Inferior parietal cortex (tissue), 1 donor: ENCODE data around the gene NUP210L.

Experiments used
- DNase-seq: peaks from one replicate; pipeline ENCODE4 v3.0.0-alpha.2; 2016; ENCODE audit errors: extremely low spot score

The NUP210L gene

DNA sequence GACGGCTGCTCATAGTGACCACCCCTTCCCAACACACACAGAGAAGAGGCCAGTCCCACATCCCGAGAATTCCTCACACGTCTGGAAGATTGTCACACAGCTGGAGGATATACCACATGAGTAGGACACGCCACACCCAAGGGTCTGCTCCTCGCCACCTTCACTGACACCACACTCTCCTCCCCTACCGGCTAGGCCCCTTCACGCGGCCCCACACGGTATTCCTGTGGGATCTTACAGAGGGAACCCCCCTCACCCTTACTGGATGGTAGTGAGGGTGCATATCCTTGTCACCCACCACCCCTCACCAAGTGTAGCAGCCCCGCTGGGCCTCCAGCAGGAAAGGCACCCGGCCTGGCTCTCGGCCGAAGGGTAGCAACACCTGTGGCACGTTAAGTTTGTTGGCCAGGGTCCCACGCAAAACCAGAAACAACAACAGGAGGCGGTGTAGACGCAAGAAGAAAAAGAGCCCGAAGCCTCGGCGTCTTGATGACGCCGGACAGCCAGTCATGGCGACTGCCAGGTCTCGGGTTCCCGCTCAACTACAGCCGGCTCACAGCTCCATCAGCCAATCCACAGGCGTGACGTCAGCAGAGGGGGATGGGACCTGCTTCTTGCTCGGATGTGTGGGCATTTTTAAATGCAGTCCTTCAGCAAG, at the start of gene NUP210L:
TSS of gene NUP210L (minus strand) at position 540 of the 658 bp plus-strand sequence.
- DNase-seq, result no peak

DNA sequence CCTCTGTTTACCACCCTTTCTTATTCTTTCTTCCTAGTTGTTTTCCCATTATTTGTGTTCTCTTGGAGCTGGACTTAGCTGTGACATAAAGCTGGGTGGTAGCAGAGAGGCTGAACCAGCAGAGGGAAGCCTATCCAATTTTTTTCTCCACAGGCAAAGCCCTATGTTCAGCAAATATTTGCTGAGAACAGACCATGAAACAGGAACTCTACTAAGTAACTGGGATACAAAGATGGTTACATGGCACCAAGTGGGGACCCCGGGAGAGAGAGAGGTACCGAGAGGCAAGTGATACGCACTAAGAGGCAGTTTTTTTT, 44.6 kb upstream of the NUP210L start:
- no peak for DNase-seq

DNA sequence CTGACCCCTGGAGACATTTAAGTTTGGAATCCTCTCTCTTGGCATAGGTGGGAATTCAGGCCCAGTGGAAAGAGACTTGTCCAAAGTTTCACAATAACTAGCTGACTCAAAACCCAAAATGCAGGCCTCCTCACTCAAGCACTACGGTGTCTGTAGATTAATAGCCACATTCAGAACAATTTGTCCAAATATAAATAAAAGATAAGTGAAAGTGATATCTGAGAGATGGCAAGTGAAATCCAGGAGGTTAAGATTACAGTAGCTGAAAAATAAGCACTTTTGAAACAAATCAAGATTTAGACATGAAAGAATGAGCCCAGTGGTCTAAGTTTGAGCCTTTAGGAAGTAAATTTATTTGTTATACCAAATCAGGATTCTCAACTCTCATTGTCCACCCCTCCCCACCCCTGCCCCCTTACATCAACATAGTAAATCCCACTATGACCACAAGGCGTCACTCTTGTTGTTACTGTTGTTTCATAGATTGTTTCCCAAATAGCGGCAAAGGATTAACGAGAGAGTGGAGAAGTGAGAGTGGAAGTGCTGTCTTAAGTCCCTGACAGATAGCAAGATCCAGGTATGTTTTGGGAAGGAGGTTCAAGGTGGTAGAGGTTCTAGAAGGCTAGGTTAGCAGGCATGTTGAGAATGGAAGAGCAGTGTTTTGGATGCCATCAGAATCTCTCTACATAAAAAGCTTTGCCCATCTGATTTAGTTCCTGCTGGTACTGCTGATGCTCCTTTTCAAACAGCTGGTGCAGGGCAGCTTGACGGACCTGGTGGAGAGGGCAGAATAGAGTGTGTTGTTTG, 44.1 kb upstream of the NUP210L start:
- DNase-seq, result peak; percentile 73

DNA sequence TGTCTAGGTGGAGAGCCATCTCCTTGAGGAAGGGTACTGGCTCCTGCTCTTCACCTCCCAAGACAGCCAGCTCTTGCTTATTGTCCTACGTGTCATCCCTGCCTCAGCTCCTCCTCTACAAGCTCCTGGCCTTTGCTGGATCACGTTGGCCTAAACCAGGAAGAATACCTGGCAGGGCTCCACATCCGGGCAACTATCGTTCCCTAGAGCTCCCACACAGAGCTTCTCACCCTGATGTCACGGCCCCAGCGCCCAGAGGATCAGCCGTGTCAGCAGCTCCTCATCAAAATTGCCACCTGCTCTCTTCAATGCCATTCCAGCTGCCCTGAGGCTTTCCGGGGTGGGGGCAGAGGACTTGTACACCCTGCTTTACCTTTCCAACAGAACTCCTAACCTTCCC, 38.9 kb upstream of the NUP210L start:
- DNase-seq, result no peak

DNA sequence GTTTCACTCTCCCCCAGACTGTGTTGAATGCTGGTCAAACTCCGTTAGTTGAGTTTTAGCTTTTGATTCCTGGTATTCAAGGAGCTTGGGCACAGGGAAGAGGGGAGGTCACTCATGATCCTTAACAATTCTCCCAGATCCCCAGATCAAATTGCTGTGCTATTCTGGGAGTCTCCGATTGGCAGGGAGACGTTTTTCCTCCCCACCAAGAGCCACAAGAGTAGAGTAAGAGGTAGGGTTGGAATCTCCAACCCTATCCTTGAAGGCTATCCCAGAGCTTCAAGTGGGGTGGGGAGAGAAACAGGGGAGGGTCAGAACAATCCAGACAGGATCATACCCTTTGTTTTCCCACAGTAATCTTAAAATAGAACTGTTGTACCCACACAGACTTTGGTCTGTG, 37.6 kb upstream of the NUP210L start:
- no peak for DNase-seq

DNA sequence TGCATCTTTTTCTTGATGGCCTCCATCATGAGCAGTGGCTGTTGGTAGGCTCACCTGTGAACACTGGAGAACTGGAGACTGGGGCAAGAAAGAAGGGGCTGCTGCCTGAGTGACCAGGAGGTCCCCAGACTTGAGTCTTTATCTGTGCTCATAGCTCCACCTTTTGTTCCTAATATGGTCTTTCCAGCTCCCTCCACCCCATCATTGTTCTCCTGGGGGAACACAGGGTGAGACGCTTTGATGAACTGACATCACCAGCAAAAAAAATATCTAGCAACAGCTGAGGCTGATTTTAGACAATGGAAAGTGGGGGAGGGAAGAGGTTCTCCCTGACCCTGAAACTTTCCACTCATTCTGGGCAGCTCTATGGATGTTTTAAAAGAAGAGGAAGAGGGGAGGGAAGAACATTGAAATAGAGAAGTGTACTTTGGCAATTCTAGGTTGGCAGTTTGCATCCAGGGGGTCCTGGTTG, 37.2 kb upstream of the NUP210L start, which contains the start of gene TPM3:
TSS of gene TPM3 (minus strand) at position 111 of the 472 bp plus-strand sequence. CDS start at position 29, 82 bp downstream.
- no peak for DNase-seq

DNA sequence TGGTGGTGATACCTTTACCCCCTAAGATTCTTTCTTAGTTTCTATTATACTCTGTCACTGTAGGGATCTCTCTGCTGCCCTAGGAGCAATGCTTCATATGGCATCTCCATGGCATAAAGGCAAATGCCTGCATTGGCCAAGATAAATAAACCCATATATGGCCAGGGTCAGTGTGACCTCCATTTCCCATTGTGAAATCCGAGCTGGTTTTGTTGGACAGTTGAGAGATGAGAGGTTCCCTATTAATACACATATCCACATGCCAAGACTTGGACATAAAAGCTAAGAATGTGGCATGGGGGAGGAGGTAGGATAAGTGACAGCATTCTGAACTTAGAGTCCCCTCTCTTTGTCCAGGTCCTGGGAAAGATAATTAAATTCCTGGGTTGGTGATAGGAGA, 35.7 kb upstream of the NUP210L start:
- DNase-seq, result no peak

DNA sequence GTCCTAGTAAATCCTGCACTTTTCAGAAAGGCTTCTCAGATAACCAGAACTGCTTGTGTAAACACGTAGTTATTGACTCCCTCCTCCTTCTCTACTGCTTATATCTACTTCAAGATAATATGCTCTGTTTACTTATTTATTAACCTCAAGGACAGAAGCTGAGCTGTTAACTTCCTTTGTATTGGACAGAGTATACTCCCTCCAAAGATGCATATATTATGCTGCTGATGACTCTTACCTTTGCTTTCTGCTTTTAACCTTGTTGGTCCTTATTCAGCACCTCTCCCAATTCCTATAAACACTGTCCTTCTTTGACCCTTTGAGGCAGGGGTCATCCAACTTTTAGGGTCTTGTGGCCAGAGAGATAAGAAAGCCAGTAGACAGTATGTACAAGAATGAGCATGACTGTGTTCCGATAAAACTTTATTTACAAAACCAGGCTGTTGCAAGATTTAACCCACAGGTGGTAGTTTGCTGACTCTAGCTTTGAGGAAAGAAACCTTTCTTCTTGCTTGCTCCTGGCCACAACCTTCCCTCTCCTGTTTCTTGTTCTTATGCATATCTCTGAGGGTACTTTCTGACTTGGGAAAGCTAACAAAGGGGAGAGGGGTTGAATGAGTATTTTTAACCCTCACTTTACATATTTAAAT, 32.1 kb upstream of the NUP210L start:
- no peak for DNase-seq

DNA sequence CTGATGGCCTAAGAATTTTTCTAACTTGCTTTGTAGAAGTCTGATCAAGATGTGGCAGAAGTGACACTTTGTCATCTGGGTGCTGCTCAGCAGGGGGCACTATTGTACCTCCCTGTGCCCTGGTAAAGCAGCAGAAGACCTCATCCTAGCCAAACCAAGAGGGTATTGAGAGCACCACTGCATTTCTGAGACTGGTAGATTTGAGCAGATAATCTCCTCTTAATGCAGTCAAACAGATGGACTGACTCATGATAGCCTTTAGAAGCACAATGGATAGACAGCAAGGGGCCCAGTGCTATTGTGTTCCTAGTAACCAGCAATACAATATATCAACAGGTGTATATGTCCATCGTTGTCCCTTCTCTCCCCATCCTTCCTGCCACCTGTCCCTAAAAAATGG, 31.3 kb upstream of the NUP210L start:
- DNase-seq, result no peak

DNA sequence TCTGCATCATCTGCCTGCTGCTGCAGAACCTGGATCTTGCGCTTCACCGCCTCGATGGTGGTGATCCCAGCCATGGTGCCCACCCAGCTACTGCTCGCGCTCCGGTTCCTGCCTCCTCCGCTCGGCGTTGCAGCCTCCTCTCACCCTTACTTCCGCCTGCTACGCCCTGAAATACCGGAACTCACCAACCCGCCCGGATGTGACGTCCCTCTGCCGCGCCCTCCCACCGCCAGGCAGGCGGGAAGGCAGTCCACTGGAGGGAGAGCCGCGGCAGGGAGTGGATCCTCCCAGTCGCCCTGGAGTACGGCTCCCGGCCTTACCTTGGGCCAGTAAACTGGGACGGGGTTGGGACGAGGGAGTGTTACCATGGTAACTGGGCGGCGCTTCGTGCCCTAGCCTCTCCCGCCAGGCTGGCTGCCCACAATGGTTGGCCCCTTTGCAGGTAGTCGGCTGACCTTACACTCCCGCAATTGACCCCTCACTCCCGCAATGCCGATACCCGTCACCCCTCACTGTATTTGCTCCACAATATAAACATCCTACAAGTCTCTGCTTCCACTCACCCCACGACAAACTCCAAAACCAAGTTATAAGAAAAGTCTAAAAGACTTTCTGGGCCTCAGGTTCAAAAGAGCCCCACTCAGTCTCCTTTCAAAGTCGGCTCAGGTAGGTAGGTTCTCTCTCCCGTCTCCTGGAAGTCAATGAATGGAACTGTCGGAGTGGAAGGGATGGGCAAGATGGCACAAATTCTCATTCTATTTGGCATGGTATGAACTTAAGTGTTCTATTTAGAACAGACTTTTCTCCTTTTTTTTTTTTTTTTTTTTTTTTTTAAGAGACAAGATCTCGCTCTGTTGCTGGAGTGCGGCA, 28.4 kb upstream of the NUP210L start:
- DNase-seq, result peak; percentile 95

DNA sequence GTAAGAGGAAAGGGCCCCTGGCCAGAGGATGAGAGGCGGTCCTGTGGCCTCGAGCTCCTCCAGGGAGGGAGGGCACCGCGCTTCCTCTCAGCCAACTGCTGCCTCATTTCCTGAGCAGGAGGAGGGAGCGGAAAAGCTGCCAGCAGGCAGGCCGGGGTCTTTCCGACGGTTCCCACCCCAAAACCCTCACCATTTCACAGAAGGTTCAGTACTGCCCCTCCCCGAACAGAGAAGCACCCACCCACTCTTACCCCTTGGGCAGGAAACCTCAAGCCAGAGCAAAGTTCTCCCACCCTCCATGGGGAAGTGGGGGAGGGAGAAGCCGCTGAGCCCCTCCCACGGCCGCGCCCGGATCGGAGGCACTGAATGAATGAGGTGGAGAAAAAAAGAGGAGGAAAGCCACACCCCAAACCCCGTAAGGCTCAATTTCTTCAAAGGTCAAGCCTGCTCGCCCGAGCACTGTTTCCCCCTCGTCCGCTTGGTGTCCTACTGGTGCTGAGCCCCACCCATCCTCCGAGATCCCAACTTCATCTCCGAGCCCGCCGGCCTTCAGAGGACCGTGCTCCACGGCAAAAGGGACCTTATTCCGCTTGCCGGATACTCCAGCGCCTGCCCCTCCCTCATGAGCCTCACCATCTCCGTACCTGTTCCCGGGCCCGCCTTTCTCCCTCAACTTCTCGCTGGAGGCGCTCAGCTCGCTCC, 27.6 kb upstream of the NUP210L start:
- no peak for DNase-seq

DNA sequence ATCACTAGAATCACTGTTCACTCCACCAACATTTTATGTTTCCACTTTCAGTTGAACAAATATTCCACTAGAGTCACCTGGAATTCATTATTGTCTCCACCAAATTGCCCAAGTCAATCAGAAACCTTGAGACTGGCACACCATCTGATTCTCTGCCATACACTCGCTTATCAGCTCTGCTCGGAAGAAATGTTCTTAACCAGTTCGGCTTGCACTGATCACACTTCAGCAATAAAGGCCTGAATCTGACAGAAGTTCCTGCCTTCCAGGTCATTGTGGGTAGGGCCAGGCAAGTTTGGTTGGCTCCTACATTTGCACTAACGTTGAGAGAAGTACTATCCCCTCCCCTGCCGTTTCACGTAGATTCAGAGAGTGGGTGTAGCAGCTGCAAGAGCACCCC, 27.1 kb upstream of the NUP210L start:
- DNase-seq, result no peak

DNA sequence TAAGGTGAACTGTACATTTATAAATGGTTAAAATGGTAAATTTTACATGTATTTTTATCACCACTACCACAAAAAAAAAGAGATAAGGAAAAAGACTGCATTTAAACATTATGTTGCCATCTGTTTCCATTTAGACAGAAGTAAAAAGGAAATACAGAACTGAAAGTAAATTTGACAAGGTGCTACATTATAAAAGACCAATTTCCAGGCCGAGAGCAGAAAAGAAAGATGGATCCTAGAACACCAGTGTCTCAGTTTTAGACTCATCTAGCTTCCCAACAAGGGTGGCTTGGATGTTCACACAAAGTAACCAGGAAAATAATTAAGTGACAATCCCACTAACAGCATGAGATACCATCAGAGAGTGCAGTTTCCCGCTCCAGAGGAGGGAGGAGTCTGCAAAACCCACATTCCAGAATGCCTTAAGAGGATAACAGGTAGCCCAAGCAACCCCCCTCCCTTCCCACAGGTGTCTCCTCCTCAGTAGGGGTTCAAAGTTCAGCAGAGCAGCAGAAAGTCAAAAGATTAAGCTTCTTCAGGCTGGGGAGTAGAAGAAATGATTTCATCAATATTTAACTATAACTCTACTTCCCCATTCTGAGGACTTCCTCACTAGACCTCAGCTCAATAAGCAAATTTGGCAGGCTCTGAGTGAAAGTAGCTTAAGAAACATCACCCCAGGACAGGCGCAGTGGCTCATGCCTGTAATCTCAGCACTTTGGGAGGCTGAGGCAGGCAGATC, 25.2 kb upstream of the NUP210L start:
- DNase-seq, result no peak

DNA sequence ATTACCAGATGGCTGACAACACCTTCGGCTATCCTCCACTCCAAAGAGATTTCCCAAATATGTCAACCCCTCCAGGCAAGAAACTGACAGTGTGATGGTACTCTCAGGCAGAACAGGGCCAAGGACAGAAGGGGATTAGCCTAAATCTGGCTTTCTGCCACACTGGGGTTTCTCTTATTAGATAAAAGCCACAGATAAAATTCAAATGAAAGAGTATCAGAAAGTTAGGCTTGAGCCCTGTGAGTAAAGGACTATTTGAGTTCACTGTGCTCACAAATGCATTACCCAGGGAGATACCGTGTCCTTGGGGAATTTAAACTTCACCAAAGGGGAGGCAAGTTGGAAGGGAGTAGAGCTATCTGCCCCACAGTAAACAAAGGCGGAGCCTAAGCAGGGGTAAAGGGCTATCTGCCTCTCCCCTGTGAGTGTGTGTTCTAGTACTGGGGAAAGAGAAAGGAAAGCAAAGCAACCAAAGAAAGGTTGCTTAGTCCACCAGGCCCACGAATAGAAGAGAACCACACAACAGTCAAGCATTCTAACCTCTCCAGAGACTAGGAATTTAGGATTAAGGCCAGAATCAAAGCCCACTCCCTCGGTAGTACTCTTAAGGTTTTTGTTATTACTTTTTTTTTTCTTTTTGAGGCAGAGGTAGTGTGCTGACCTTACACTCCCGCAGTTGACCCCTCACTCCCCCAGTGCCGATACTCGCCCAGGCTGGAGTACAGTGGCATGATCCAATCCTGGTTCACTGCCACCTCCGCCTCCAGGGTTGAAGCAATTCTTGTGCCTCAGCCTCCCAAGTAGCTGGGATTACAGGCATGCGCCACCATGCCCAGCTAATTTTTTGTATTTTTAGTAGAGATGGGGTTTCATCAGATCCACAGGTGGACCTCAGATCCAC, 24.3 kb upstream of the NUP210L start:
- no peak for DNase-seq

DNA sequence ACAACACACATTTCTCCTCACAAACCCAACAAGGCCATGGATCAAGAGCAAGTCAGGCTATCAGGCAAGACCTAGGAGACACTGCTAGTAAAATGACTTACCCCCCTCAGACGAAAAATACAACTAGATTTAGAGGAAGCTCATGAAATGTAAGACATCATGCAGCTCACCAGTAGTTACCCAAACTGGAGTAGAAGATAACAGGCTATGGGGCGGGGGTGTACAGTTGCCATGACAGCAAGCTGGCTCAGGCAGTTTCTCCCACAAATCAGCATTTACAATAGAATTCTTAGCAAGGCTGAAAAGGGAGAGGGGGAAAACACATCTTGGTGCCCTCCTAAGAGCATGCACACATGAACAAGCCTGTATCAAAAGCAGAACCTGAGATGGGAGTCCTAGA, 23.1 kb upstream of the NUP210L start:
- DNase-seq, result no peak

DNA sequence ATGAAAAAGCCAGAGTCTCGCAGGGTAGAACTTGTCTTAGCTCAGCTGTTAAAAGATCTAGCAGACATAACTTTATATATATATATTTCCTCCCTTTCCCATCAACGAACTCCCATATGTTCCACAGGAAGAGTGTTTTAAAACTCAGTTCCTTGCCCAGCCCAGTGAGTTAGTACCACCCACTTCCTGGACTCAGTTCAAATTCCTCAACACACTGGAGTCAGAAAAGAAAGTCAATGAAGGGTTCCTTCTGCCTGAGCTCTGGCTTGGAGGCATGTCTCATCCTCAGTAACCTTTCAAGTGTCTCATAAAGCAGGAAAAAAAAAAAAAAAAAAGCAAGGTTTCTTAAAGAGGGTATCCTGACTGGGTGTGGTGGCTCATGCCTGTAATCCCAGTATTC, 21.5 kb upstream of the NUP210L start:
- DNase-seq, result no peak

DNA sequence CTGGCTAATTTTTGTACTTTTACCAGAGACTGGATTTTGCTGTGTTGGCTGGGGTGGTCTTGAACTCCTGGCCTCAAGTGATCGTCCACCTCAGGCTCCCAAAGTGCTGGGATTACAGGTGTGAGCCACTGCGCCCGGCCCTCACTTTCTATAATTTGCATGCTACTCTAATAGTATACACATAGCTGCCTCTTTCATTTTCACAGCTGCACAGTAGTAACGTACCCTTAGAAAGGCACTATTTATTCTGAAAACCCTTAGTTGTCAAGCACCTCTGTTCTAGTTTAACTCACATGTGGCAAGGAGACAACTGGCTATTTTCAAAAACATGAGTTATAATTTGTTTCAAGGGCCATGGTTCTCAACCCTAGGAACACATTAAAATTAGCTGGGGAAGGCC, 19.8 kb upstream of the NUP210L start:
- no peak for DNase-seq

DNA sequence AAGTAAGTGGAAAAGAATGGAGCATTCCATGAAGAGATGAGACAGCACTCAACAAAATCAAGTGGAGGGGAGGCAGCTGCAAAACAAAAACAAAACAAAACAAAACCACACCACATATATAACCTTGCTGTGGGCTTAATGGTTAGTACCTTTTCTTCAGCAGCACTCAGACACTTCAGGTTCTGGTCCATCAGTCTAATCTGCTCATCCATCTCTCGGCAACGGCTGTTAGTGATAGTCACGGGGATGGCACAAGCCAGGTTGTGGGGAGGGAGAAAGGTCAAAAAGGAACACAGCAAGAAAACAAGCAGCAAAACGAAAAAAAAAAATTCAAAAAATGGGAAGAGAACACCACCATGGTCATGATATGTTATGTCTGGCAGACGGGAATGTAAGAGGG, 17.0 kb upstream of the NUP210L start:
- DNase-seq, result no peak

DNA sequence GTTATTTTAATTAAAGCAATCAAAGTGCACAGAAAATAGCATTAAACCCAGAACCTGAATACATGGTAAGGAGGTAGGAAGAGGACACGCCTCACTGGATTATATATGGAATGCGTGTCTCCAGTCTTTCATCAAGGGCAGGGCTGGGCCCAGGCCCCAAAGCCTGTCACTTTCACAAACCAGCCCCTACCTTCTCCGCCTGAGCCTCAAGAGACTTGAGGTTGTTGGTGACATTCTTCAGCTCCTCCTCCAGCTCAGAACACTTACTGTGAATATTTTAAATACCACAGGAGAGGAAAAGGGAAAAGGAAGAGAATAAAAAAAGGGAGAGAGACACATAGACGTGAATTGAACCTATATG, 16.3 kb upstream of the NUP210L start:
- no peak for DNase-seq
